Left renal cortex interstitium (tissue), 4 donors: ENCODE data around the gene SETBP1. TPM values are rescaled to one million over a fixed set of nuclear protein-coding genes. Genes with fewer than 3 reads are reported as not detected.

Source experiments
- DNase-seq, 4 donors: peaks; one replicate each; pipeline ENCODE4 v3.0.0-alpha.2; 2013; ENCODE audit warnings: low read depth in 4 of 4, low spot score in 2 of 4, missing footprints in 1 of 4
- polyA plus RNA-seq, 4 donors: library from polyadenylated mRNA; unstranded; fragments of 120-200 nt; gene quantifications; one replicate each; pipeline ENCODE4 v1.2.1, GENCODE V29; 2013; ENCODE audit not compliant: insufficient read length in 4 of 4

The SETBP1 gene
- polyA plus RNA-seq, 4 donors: 28.3 to 34.8 (median 28.7) TPM

DNA sequence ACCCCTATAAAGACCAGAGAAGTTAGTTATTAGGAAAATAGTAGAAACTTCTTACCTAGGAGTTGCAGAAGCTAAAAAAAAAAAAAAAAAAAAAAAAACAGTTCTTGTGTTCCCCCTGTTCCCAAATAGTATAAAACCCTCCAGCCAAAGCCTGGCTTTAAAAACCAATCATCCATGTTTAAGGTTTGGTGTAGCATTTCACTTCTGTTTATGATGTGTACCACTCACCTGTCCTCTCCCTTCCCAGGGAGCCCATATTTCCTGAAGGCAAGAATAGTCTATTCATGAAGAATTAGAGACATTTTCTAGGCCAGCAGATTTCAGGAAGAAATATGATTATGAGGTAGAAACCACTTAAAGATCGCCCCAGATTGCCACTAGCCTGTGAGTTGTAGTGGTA, 273.6 kb downstream of the SETBP1 start:
- no peak for DNase-seq

DNA sequence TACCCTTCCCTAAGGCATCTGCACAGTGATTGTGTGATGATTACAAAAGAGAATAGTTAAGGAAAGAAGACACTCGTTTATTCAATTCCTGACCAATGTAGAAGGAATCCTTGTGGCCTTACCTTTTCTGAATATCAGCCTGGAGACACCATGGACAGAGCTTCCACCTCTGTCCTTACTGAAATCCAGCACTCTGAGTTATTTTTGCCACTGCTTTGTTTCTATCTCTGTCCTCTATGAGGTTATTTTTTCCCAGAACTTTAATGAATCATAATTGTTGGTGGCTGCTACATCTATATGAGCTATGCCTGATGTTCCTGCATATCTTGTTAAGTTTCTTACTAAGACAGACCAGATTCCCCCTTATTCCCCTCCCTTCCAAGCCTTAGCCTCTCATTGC, 275.1 kb downstream of the SETBP1 start:
- no peak for DNase-seq

DNA sequence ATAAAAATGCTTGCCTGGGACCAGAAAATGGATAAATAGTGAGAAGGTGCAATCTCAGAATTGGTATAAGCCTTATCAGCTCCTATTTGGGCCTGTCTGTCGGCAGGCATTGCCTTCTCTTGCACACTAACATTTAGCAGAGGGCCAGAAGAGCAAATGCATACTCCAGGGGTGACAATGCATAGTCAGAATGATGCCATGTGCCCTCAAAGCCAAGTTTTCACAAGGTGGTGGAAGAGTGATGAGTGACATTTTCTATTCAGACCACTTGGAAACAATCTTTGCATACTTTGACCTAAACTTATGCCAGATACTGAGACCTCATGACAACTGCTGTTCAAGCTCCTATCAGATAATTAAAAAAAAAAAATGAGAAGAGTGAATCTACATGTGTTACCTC, 276.3 kb downstream of the SETBP1 start:
- no peak for DNase-seq

DNA sequence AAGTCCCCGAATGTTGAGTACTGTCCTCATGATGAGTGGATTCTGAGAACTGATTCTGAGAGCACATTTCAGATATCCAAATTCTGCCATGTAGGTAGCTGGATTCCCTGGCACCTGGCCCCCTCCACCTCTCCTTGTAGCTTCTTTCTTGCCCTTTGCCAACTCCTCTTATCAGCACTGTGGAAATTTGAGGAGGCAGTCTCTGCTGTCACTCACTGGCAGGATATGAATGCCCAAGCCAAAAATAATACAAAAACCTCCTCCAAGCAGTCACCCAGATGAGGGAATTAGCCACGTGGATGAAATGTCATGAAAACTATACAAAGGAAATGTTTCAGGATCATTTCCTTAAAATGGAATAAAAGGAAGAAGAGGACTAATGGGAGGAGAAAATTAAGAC, 276.8 kb downstream of the SETBP1 start:
- DNase-seq: no peak

DNA sequence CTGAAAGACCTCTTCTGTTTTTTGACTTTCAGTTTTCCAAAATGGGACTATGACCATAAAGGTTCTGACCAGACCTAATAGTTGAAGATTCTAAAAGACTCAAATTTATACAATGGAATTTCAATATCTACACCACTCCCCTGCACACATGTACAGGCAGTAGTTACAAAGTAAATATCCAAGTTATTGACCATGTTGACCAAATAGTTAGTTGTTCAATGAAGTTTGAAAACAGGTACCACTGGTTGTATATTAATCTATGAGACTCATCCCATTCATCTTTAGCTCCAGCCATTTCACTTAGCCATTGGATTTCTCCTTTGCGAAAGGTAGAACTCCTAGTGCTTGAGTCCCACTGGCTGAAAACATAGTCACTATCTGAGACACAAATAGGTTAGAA, 277.4 kb downstream of the SETBP1 start:
- DNase-seq: no peak

DNA sequence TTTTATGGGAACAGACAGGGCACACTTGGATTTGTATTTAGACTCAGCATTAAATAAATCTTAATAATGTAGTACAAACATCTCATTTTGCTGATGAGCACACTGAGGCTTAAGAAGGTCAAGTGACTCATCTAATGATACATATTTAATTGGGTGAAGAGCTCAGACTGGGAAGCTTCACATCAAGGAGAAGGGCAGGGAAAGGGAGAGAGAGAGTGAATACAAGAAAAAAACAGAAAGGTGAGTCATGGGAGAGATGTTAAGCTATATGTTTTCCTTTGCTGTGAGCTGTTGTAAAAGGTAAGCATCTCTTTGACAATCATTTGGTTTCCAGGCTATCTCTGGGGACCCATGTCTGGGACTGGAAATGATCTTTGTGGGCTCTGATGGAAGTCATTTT, 277.8 kb downstream of the SETBP1 start:
- DNase-seq: no peak

DNA sequence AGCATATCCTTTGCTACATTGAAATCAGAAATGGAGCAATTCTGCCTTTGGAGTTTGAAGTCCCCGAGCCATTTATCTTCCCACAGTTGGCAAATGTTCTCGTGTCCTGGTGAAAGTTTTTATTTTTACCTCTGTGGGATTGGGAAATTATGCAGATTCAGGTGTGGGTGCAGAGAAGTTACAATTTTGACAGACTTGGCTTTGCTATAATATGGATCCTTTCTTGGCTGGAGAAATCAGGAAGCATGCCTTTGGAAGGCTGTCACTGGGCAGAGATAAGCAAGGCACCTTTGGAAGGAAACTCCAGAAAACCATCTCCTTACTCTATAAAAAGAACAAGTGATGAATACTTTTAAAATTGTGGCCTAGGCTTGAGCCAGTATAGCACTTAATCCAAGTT, 278.3 kb downstream of the SETBP1 start:
- DNase-seq: no peak

DNA sequence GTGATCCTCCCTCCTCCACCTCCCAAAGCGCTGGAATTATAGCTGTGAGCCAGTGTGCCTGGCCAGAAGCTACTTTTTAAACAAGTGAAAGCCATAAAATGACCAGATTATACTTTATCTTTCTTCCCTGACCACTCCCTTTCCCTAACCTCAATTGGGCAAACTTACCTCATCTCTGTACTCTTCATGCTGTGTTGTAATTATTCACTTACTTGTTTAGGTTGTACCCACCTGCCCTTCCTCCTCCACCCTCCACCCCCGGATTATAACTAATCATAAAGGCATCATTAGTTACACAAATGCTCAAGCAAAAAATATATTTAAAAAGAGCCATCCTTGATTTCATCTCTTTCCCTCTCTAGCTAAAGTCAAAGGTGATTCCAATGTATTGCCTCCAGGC, 279.9 kb downstream of the SETBP1 start:
- no peak for DNase-seq

DNA sequence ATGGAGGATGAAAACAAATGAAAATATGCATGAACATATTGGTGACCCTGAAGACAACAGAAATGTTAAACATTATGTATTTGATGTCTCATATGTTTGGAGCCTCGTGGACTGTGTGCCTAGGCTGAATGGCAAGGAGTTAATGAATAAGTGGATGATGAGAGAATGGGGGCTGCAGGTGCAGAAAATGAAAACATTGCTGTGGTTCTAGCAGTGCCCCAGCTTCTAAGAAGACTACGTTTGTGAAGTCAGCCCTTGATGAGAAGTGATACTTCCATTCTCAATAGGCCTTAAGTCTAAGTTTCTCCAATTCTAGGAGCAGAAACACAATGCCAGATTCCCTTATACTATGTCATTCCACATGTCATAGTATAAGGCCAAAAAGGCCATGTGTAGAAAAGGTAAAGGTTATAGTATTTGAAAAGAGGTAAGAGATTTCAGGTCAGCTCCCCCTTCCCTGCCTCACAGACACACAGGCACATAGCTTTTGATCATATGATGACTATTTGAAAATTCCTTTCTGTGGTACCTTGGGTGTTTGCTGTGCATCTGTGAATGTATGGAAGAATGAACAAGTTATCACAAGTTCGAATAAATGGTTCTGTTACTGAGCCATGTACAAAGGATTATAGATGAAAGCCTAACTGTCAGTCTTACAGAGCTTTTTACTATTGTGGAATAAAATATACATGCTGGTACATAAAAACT, 280.8 kb downstream of the SETBP1 start:
- no peak for DNase-seq

DNA sequence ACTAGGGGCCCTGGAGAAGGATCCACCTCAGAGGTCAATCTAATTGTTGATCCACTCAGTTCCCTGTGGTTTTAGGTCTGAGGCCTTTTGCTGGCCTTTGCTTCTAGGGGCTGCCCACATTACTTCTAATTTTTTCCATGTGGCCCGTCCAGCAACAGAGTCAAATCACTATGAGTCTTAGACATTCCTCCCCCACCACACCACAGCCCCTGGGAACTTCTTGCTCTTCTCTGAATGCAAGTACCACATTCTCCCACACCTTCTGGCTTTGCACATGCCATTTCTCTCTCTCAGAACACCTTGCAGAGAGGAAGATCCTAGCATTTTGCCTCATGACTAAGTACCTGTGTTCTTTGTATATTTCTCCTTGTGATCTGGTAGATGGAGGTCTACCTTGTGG, 286.9 kb downstream of the SETBP1 start:
- no peak for DNase-seq

DNA sequence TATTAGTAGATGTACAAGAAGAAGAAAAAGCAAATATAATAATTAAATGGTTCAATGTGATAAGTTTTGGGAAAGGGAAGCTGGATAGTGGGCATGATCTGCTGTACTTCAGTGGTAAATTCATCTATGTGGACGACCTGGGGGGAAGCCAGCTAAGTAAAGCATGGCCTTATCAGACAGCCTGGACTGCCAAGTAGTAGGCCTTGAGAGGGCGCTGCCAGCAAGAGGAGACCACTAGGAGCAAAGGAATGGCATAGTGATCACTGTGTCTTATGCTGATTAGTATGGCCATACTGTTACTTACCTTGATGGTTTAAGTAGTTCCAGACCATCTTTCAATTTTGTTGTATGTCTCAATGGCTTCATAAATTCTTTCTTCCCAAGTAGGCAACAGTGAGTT, 287.6 kb downstream of the SETBP1 start:
- no peak for DNase-seq

DNA sequence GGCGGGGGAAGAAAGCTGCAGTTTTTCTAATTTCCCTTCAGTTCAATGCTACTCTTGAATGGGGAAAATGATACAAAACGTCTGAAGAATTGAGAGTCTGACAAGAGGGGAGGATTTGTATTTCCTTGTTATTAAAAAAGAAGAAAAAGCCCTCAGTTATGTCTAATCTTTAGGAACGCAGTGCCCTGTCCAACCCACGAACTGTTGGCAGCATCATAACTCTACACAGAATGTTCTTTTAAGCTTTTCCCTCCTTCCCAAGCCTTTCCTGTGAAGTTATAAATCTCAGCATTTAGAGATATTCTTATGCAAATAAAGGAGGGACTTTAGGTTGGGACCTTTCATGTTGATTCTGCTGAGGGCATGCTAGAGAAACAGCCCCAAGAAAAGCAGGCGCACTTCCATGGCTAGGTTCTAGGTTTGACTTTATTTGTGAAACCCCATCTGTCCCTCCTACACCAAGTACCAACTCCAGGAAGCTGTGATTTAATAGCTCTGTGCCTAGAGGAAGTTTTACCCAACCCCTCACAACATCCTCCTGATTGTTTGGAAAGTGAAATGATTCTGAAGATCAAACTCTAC, 288.6 kb downstream of the SETBP1 start:
- DNase-seq: no peak

DNA sequence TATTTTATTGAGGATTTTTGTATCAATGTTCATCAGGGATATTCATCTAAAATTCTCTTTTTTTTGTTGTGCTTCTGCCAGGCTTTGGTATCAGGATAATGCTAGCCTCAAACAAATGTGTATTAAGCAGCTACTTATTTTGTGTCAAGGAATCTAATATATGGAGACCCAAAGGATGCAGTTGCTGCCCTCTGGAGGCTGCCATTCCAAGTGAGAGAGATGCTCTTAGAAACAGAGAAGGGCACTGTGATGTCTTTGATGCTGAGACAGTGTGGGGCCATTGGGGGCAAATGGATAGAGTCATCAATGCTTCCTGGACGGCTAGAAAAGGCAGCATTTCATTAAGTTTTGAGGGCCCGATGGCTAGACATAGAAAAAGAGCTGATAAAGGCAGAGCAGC, 292.6 kb downstream of the SETBP1 start:
- DNase-seq: no peak

DNA sequence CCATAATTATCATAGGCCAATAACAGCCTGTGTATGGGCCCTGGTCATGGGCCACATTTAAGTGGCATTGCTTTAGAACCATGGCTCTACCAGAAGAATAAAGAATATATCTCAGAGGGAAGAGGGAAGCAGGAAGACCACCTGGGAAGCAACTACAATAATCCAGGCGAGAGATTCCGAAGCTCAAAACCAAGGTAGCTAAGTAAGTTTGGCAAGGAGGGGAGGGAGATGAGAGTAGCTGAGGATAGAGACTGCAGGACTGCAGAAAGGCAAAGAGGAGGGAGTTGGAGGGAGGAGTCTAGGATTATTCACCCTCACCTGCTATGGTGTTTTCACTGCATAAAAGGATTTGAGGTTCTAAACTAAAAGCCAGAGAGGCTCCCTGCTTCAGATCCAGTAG, 293.5 kb downstream of the SETBP1 start:
- no peak for DNase-seq

DNA sequence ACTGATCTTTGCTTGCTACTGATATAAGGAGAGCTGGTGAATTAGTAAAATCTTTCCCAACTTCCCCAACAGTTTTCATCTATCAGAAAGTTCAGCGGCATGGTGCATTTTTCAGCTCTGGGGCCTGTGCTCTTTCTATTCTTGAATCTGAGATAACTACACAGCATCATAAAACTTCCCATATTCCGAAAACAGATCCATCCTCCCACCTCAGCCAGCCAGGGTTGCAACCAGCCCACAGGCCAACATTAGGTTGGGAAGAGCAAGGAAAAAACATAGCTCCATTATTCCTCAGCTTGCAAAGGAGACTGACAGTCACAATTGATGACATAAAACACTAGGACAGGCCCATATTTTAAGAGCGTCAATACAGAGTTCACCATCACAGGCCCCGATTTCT, 297.2 kb downstream of the SETBP1 start:
- DNase-seq: no peak

DNA sequence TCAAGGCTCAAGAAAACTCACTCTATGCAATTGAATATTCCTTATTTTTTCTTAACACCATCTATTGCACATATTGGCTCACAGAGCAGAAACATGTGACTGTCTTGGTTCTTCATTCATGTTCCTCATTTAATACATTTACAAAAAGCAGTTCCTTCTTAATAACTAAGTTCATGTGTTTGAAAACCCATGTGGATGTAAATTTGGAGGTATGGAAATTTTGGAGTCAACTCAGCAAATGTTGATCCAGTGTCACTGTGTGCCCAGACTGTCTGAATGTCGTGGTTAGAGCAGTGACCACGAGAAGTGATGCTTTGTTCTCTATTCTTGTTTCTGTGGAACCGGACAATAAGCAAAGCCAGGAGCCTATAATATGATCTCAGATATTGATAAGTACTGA, 299.1 kb downstream of the SETBP1 start:
- no peak for DNase-seq

DNA sequence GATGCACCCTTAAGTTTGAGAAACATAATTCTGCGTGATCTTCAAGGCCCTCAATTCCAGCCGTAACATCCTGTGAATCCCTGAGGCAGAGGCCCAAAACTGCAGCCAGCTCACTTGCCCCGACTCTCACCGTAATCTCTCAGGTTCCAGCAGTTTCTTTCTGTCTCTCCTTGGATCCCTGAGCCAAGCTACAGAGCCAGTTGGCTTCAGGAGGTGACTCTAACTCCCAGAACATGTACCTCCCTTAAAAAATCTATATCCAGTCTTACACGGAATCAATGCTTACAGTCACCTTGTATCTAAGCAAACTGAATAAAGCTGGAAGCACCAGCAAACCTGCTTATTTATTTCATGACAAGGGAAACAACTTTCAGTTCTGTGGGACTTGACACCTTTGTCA, 300.4 kb downstream of the SETBP1 start:
- DNase-seq: no peak

DNA sequence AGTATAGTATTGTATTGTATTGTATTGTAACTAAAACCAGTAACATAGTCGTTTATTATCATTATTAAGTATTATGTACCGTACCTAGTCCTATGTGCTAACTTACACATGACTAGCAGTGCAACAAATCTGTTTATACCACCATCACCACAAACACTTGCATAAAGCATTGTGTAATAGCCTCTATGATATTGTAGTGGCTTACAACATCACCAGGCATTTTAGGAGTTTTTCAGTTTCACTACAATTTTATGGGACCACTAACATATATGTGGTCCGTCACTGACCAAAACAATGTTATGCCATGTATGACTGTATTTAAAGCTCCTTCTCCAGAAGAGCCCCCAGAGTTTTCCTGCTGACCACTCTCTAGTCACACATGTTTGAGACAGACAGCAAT, 306.2 kb downstream of the SETBP1 start:
- no peak for DNase-seq

DNA sequence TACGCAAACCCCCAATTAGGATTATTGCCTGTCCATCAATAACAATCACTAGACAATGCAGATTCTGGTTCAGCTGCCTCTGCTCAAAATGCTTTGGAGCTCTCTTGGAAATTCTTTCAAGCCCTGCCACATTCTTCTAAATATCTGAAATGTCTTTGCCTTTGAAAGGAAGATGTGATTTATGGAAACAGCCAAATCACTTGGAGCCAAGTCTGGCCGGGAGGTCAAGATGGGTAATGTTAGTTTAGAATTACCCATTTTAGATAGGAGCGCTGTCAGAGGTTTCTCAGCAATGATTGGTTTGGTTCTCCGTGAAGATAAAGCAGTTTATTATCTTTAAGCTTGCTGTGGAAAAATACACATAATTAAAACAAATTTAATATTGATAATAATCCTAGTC, 306.7 kb downstream of the SETBP1 start:
- no peak for DNase-seq

DNA sequence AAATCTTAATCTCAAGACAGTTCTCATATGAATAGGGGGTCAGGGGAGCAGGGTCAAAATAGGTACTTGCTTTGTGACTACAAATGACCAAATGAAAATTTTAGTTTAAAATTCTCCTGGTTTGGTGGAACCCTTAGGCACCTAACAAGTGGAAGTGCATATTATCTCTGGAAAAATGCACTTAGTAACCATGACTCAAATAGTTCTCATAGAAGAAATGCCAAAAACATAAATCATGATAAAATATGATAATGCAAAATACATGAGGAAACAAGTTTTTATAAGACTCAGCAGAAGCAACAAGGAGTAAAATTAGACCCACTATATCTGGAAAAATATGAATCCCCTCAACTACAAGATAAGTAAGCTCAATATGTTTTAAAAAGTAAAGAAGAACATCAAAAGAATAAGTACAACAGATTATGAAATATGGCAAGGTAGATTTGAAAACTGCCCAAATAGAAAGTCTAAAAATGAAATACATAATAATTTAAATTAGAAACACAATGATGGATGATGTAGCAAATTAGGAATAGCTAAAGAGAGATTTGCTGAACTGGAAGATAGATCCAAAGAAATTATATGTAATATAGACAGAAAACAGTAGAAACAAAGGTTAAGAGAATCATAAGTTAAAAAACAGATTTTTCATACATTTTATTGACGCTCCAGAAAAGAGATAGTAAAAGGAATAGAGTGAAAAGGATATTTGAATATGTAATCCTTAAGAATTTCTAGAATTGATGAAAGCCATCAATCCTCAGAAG, 308.3 kb downstream of the SETBP1 start:
- no peak for DNase-seq

DNA sequence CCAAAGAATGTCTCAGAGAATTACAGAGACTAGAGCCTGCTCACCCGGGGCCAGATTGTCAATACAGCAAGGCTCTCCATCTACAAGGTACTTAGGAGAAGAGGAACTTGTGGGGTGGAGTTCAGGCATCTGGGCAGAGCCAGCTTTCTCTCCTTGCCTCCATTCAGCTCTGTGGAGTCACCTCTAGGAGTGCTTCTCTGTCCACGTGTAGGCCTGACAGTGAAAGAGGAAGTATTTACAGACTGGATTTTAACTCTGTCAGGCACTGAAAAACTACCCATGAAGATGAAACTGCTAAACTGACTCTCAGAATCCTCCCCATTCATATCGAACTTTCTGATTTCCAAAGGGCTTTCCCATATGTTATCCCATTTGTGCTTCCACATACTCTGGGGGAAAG, 315.6 kb downstream of the SETBP1 start:
- DNase-seq: no peak

DNA sequence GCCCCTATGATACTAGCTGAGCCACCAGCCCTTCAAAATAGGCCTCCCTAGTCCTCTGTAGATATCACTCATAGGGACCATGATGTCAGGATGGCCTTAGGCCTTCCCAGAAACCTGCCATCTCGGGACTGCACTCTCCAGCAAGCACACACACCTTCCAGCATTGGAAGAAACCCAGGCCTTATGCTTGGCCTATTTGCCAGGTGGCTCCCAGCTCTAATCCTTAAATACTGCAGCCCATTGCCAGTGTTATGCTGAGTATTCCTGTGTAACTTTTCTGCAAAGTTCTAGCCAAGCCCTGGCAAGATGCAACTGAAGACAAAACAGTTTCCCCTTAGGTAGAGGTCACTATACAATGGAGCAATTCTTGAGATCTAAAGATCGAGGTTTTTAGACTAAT, 316.5 kb downstream of the SETBP1 start:
- DNase-seq: no peak
